Measurements from ENCODE around the gene ADORA2B.

ADORA2B gene

DNA sequence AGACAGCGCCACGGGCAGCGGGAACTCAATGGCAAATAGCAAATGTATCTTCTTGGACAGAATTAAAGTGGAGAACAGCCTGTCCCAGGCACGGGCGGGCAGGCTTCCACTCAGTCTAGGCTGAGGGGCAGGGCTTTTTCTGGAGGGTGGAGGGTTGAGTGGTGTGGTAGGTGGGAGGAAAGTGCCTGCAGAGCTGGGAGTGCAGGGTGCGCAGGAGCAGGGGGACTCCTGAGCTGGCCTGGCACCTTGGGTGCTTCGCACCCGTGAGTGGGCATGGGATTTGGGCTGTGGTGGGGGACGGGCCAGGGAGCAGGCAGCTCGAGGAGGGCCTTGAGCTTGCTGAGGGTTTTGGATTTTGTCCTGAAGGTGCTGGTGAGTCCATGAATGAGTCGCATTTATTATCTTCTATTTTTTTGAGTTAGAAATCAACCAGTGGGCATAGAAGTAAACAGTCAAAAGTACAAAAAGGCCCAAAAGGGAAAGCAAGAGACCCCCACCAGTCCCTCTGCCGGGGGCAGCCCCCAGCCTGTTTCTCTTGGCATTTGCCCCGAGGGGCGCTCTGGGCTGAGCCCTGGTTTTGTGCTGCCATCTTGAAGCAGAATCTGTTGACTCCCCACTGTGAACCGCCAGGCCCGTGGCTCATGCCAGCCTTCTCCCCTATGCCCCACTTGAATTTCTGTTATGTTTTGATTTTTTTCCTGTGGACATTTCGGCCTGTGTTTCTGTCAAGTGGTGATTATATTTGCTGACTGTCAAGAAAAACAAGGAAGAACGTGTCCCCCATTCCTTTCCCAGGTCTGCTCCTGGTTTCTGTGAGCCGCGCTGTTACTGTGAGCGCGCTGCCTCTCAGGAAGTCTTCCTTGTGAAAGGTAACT is 8.2 kb downstream of the ADORA2B start:
- no peak for DNase-seq

DNA sequence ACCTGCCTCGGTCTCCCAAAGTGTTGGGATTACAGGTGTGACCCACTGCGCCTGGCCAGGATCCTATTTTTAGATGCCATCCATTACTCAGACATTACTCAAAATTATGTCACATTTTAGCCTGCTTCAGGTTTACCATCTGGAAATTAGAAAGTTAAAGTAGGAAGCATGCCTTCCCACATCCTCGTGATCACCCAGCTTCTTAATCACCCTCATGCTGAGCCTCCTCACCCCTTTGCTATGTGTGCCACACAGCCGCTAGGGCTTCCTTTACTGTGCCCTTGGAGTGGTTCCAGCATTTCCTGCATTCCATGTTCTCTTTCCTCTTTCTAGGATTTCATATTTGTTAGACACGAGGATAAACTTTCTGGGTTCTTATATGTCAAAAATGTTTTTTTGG is 9.3 kb downstream of the ADORA2B start:
- DNase-seq, result no peak

DNA sequence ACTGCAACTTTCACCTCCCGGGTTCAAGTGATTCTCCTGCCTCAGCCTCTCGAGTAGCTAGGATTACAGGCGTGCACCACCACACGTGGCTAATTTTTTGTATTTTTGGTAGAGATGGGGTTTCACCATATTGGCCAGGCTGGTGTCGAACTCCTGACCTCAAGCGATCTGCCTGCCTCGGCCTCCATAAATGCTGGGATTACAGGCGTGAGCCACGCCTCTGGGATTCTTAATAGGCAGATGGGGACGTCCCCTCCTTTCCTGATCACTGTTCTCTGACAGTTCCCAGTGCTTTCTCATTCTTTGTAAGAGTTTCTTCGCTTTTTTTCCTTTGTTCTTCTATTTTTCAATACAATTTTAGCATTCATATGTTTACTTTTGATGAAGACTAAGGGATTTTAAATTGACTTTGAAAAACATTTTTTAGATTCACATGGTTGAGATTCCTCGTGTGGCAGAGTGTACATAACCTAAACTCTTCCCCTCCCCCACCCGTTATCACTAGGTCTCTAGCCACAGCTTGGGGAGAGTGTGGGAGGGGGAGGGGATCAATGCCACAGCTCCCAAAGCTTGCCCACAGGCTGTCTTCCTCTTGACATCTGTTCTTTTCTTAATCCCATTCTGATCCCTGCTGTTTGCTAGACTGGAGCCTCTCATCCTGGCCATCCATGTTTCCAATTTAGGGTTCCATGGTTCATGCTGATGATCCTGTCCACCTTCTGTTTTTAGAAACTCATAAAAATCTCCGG is 11.0 kb downstream of the ADORA2B start:
- no peak for DNase-seq

DNA sequence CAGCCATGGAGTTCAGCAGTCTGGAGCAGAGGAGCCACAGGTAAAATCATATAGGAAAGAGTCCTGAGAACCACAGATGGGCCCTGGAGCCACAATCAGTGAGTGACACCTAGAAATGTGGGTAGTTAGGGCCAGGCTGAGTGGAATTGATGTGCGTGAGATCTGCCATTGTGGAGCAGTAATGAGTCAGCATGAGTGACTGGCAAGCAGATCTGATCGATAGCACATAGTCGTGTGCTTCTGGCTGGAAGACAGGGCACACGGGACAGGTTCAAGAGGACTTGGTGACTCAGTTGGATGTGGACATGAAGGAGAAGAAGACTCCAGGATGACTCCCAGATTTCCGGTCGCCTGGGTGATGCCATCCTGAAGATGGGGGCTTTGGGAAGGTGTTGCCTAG is 12.3 kb downstream of the ADORA2B start:
- DNase-seq, result no peak

DNA sequence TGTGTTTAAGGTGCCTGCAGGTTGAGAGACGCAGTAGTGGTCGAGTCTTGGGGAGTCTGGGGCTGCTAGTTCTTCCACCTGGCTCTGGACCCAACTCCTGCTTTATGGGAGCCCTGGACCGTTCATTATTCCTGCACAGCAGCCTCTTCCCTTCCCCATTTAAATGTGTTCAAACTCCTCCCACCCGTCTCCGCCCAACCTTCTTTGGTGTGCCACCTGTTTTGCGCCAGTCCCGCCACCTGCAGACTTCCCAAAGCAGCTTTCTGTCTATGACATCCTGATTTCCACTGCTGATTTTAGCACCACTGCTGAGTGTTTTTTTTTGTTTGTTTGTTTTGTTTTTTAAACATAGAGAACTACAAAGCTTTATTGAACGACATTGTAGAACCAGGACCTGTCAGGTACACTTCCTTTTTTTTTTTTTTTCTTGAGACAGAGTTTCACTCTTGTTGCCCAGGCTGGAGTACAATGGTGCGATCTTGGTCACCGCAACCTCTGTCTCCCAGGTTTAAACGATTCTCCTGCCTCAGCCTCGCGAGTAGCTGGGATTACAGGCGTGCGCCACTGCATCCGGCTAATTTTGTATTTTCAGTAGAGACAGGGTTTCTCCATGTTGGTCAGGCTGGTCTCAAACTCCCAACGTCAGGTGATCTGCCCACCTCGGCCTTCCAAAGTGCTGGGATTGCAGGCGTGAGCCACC is 12.8 kb downstream of the ADORA2B start:
- no peak for DNase-seq

DNA sequence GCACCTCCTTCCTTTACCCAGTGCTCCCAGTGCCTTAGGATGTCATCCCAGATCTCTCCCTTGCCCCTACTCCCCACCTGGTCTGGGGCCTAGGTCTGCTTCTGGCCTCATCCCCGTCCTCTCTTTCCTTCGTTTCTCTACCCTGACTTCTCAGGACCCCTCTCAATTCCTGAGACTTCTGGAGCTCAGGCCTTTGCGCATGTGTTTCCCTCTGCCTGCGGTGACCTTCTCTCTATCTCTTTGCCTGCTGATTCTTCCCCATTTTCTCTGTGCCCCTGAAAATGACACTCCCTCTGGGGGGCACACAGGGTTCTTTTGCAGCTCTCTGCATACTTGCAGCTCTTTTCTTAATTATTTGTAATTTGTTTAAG is 13.5 kb downstream of the ADORA2B start:
- DNase-seq, result no peak

DNA sequence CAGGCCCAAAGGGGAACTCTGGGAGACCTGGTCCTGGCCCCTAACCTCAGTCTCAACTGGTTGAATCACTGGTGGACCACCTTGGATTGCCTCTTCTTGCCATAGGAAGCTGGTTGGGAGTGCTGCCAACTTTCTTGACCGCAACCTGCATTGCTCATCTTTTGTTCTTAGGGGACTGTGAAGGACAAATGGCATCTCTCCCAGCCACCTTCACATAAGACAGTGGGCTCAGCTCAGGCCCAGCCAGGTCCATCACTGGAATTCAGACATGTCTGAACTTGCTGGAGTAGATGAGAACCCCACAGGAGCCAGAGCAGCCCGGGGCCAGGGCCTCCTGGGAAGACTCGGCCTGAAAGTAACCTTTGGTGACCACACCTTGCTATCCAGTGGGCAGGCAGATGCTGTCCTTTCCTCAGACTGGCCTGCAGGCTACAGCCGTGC is 18.8 kb downstream of the ADORA2B start:
- no peak for DNase-seq

DNA sequence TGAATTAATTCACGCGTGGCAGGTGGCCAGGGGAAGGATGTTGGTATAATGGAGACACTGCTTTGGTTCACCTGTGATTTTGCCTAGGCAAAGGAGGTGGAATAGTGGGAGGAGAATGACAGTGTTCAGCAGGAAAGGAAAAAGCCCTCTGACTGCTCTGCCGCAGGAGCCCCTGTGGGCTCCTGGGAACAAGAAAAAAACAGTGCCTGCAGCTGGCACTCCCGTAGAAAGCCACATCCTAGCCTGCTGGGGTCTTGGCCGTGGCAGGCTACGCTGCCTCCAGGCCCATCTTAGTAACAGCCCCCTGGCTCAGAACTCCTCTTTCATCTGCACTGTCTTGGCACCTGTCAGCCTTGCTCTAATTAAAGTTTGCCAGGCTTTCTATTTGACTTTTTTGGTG is 20.6 kb downstream of the ADORA2B start:
- peak in 9 of 56 donors; percentile 6 to 50 (median 21) for DNase-seq

DNA sequence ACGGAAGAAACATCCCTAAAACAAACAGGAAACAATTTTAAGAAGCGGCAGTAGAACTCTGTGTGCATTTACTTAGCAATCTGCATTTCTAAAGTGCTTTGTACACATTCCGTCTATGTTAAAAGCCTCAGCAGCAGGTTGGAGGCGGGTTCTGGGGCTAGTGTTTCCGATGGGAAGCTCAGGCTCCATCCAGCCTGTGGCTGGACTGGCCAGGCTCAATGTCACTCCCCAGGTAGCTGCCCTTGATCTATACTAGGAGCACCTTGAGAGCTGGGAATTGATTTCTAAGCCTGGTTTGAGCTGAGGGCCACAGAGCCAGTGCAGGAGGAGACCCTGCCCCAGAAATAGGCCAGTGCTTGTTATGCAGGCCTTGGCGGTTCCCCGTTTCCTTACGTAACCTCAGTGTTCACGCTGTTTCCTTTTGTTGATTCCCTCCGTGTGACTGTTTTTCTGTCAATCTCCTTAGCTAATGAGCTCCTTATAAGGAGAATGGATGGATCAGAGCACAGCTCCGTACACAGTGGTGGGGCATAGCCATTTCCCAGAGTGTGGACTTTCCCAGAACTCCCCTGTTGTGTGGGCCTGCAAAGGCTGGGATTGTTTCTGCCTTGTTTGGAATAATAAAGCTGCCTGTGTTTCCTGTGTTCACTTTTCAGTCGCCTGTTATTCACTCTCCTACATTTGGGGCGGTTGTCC is 21.4 kb downstream of the ADORA2B start:
- peak in 23 of 56 donors; percentile 13 to 68 (median 33) for DNase-seq

DNA sequence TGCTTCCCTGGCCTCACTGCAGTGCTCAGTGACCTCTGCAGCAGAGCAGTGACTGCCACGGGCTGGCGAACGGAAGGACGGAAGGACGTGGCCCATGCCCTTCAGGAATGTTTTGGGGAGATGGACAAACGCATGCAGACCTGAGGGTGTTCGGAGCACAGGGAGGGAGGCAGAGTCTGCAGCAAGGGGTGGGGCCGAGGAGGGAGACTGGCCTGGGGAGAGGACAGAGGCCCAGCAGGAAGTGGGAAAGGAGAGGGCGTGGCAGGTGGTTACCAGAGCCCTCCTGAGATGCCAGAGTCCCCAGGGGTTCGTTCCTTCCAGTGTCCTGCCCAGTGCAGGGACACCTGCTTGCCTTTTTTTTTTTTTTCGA is 21.9 kb downstream of the ADORA2B start:
- no peak for DNase-seq

DNA sequence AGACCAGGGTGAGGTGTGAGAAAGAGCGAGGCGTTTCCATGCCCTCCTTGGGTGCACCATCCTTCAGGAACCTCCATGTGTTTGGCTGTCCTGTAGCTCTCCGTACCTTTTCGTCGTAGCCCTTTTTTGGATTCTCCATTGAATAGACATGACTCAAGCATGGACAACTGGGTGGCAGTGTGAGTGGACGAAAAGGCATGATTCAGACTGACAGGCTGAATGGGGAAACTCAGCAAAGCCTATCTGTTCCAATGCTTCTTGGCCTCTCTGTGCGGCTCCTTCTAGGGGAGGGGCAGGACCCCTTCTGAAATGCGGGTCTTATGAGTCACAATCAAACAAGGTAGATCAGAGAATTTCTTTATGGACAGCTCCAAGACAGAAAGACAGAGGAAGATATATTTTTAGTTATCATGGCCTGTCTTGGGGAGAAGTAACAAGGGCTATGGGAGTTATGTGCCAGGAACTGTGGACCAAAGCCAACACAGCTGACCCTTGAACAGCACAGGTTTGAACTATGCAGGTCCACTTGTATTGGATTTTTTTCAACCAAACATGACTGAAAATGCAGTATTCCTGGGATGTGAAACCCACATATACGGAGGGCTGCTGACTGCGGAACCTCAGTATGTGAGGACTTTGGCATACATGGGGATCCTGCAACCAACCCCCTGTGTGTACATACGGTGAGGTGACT is 22.9 kb downstream of the ADORA2B start:
- no peak for DNase-seq

DNA sequence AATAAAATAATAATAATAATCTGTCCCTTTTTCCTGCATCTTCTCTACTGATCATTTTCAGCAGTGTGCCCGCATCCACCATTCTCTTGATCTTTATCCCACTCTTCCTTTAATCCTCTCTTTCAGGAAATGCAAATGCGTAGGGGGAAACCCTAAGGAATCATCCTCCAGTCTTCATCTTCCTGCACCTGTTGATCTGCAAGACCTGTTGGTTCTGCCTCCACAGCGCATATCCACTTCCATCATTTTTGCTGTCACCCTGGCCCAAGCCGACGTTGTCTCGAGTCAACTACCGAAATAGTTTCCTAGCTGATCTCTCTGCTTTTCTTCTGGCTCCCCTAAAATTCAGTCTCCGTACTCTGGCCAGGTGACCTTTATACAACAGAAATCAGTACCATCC is 24.5 kb downstream of the ADORA2B start:
- no peak for DNase-seq

DNA sequence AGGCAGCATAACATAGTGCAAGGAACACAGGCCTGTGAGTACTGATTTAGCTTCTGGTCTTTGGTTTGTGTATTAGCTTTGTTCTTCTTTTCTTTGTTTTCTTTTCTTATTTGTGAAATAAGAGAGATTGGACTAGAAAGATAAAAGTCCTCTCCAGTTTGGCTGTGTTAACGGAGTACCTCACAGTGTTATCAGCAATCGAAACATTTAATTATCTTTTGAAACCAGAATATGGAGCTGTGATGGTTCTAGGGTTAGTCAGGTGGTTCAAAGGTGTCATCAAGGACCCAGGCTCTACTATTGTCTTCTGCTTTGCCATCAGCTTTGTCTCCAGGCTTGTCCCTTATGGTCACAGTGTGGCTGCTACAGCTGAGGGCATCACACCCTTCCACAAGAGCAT is 25.6 kb downstream of the ADORA2B start:
- DNase-seq, result no peak

DNA sequence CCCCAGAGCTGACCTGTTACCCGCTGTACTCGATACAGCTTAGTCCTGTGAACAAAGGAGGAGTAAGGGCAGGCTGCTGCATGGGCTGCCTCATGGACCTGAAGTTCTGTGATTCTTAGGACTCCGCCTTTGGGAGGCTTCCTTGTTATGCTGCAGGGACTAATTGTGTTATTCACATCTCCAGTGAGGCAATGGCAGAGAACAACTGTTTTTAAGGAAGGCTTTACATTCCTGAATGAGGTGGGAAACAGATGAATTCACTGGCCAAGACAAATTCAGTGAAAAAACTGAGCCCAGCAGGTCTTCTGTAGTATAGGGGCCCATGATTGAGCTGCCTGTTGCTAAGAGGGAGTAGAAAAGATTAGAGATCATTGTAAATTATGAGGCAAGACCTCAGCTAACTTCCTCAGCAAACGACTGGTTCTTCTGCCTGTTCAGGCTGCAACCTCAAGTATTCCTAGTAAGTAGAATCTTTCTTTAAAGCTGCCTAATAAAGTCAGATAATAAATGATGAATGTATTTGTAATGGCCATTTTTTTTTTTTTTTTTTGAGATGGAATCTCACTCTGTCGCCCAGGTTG is 26.3 kb downstream of the ADORA2B start:
- no peak for DNase-seq

DNA sequence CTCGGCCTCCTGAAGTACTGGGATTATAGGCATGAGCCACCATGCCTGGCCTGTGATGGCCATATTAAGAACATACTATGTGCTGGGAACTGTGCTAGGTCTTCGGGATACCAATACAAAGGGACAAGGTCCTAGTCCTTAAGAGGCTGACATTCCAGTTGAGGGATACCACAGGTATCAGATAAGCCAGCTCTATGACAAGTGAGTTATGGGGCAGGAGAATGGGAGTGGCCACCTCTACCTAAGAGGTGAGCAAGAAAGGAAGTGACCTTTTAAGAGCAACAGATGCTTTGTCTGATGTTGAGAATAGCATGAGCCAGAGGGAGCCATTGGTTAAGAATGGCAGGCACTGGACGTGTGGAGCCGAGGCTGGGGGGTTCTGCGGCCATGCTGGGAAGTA is 27.0 kb downstream of the ADORA2B start:
- no peak for DNase-seq

DNA sequence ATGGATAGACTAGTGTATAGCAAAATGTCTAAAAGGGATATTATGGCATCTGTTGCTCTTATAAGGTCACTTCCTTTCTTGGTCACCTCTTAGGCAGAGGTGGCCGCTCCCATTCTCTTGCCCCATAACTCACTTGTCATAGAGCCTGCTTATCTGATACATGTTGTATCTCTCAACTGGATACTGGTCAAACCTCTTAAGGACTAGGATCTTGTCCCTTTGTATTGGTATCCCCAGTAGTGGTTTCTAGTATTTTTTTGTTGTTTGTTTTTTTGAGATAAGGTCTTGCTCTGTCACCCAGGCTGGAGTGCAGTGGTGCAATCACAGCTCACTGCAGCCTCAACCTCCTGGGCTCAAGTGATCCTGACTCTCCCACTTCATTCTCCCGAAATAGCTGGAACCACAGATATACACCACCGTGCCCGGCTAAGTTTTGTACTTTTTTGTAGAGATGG is 27.6 kb downstream of the ADORA2B start:
- DNase-seq, result no peak

DNA sequence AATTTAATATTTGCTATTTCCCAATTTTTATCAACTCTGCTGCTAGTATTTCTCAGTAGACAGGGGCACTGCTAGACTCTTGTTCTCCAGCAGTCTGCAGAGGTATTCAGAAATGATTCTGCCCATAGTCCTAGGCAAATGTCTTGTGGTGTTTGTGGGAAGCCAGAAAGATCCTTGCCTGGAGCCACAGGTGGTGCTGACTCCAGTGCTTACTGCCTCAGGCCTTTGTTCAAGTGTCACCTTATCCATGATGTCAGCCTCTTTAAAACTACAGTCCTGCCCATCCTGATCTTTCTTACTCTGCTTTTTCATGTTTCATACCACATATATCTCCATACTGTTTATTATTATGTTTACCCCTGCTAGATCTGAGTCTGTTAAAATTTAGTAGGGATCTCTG is 28.1 kb downstream of the ADORA2B start:
- DNase-seq, result no peak

DNA sequence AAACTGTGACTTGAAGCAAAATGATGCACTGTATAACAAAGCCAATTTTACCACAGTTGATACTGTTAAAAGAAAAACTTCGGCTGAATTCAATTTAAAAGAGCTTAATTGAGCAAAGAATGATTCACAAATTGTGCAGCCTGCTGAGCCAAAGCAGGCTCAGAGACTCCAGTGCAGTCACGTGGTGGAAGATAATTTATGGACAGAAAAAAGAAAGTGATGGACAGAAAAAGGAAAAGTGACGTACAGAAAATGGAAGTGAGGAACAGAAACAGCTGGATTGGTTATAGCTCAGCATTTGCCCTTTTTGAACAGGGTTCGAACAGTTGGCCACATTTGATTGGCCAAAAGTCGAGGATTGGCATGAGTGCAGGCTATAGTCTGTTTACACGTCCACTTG is 28.9 kb downstream of the ADORA2B start:
- DNase-seq, result peak in 1 of 56 donors; percentile 7

DNA sequence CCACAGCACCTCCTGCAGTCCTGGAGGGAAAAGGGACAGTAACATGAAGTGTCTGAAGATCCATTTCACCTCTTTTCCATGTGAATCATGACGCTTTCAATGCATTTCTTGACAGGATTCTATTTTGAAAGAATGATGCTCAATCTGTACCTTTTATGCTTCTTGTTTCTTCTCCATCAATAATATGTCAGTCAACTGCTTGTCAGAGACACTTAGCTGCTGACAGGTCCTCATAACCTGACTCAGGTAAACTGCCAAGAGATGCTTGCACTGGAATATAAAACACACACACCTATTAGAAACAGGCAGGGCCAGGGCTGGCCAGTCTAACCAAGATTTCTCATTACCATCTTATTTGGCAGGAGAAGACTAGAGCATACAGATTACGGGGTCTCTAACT is 33.0 kb downstream of the ADORA2B start:
- DNase-seq, result no peak

DNA sequence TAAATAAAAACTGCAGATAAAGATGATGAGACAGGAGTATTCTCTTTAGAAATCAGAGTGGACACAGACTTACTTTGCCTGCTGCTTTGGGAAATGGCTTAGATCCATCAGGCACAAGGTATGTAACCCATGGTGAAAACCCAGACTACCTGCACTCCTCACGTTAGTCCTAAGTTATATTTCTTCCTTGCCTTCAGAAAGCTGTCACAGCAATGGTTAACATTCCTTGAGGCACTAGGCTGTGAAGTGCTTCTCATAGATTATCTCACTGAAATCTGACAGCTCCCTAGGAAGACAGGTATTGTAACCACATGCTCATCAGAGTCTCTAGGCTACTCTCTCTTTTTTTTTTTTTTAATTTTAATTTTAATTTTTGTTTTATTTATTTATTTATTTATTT is 33.7 kb downstream of the ADORA2B start:
- no peak for DNase-seq

Measured in amygdala (tissue), 56 donors.